Endothelial cell of umbilical vein (primary cell): ENCODE data around the gene ZBTB44.

Experiments used
- CTCF ChIP-seq, 2 donors: IDR thresholded peaks; 1 replicate in 1 of 2; 2 replicates in 1 of 2; pipeline ENCODE4 v1.5.1; 2011; ENCODE audit warnings: low read length in 2 of 2, mild to moderate bottlenecking in 2 of 2, moderate library complexity in 2 of 2, control low read depth in 1 of 2, inconsistent platforms in 1 of 2, low read depth in 1 of 2; ENCODE audit not compliant: insufficient read depth in 1 of 2; ENCODE audit errors: extremely low read depth in 1 of 2
- EZH2 ChIP-seq: IDR thresholded peaks from 2 replicates; pipeline ENCODE4 v1.6.1; 2012; ENCODE audit warnings: borderline replicate concordance, low read depth, mild to moderate bottlenecking, moderate library complexity, low read length, inconsistent platforms; ENCODE audit not compliant: severe bottlenecking
- POLR2A ChIP-seq: IDR thresholded peaks from 2 replicates; pipeline ENCODE4 v1.6.1; 2012; ENCODE audit warnings: low read depth, mild to moderate bottlenecking, control low read depth, low read length
- POLR2AphosphoS5 ChIP-seq: IDR thresholded peaks from 2 replicates; pipeline ENCODE4 v1.6.1; 2012; ENCODE audit warnings: low read depth, mild to moderate bottlenecking, control low read depth, low read length, moderate library complexity; ENCODE audit not compliant: insufficient read depth

- TF ChIP-seq POLR2AphosphoS5: no peak
- no peak for TF ChIP-seq EZH2
- no peak for TF ChIP-seq CTCF (IDR thresholded peaks at IDR 0.05; ENCODE audit: extremely low read depth in 1 of 2, insufficient read depth in 1 of 2, low read depth in 1 of 2, low read length in 2 of 2)
- no peak for TF ChIP-seq POLR2A
Measured at GRCh38 chr11:130279989-130280388, 34.7 kb downstream of the ZBTB44 start.
